KG1 (cell line): ENCODE results near the gene RAN.
"Not testable (repeated sequence)": the region's sequence is repeated elsewhere in the genome, so short reads cannot be mapped to it uniquely, and the experiment has no call there.

Experiments used
- DNase-seq: peaks from one replicate; lab custom pipeline; 2025; lab: John Stamatoyannopoulos, UW

Gene RAN

GRCh38 chr12:130878193-130879185 is 6.6 kb downstream of the RAN start:
- DNase-seq, result no peak

GRCh38 chr12:130879212-130879686 is 7.4 kb downstream of the RAN start:
- DNase-seq, result no peak

GRCh38 chr12:130879781-130880389 is 8.0 kb downstream of the RAN start:
- no peak for DNase-seq

GRCh38 chr12:130880411-130880885 is 8.6 kb downstream of the RAN start:
- no peak for DNase-seq

GRCh38 chr12:130881046-130881445 is 9.2 kb downstream of the RAN start:
- DNase-seq, result no peak

- DNase-seq, result no peak
Measured at GRCh38 chr12:130881548-130881947, 9.7 kb downstream of the RAN start.

- DNase-seq, result not testable (repeated sequence)
Measured at GRCh38 chr12:130887190-130887589, 15.3 kb downstream of the RAN start.

GRCh38 chr12:130904064-130904463 is 32.2 kb downstream of the RAN start:
- no peak for DNase-seq

- DNase-seq, result not testable (repeated sequence)
Measured at GRCh38 chr12:130904936-130905455, 33.1 kb downstream of the RAN start.

GRCh38 chr12:130909111-130909510 is 37.2 kb downstream of the RAN start:
- DNase-seq, result no peak

- no peak for DNase-seq
Measured at GRCh38 chr12:130911193-130911592, 39.3 kb downstream of the RAN start.

GRCh38 chr12:130911933-130912332 is 40.1 kb downstream of the RAN start:
- DNase-seq, result no peak

- peak; percentile 48 for DNase-seq
Measured at GRCh38 chr12:130916241-130916911, 44.5 kb downstream of the RAN start.

- no peak for DNase-seq
Measured at GRCh38 chr12:130917607-130918006, 45.7 kb downstream of the RAN start.

GRCh38 chr12:130919086-130919485 is 47.2 kb downstream of the RAN start:
- DNase-seq, result no peak

- DNase-seq, result no peak
Measured at GRCh38 chr12:130920119-130920703, 48.3 kb downstream of the RAN start.

- no peak for DNase-seq
Measured at GRCh38 chr12:130920723-130921381, 49.0 kb downstream of the RAN start.

- no peak for DNase-seq
Measured at GRCh38 chr12:130922511-130922953, 50.7 kb downstream of the RAN start.

- DNase-seq, result no peak
Measured at GRCh38 chr12:130924966-130925665, 53.2 kb downstream of the RAN start.

- no peak for DNase-seq
Measured at GRCh38 chr12:130925666-130926015, 53.8 kb downstream of the RAN start.
